Thyroid gland (tissue), 4 donors: Measurements from ENCODE around the gene NCAPH2. TPM values are rescaled to one million over a fixed set of nuclear protein-coding genes. Genes with fewer than 3 reads are reported as not detected.

Experiments
- DNase-seq, 2 donors: peaks; one replicate each; pipeline ENCODE4 v3.0.0-alpha.2; 2019
- H3K27ac ChIP-seq, 3 donors: fragments of 200-600 bp; sonication (generic); 1 replicate in 2 of 3; 2 replicates in 1 of 3; pipeline ENCODE4 v1.5.1; 2016 to 2019; ENCODE audit warnings: mild to moderate bottlenecking in 1 of 3, moderate library complexity in 1 of 3
- H3K27me3 ChIP-seq: fragments of 200-600 bp; sonication (generic); one replicate; pipeline ENCODE4 v1.5.1; 2019
- H3K36me3 ChIP-seq, 2 donors: fragments of 200-600 bp; sonication (generic); one replicate each; pipeline ENCODE4 v1.5.1; 2016 to 2019
- H3K4me1 ChIP-seq, 2 donors: fragments of 200-600 bp; sonication (generic); one replicate each; pipeline ENCODE4 v1.5.1; 2017 to 2019
- H3K4me3 ChIP-seq, 3 donors: fragments of 200-600 bp; sonication (generic); replicated peaks in 1 of 3; 1 replicate in 2 of 3; 2 replicates in 1 of 3; pipeline ENCODE4 v1.5.1; 2016; ENCODE audit warnings: mild to moderate bottlenecking in 1 of 3
- H3K9me3 ChIP-seq: fragments of 200-600 bp; sonication (generic); one replicate; pipeline ENCODE4 v1.5.1; 2017
- POLR2A ChIP-seq, 2 donors: fragments of 450-650 bp; IDR thresholded peaks; one replicate each; pipeline ENCODE4 v1.6.1; 2017; ENCODE audit warnings: antibody characterized with exemption in 2 of 2, mild to moderate bottlenecking in 2 of 2, moderate library complexity in 1 of 2
- whole genome bisulfite sequencing, 2 donors: methylation state at CpG; one replicate each; pipeline ENCODE4 v1.1.5; 2017; 5-methylcytosine and 5-hydroxymethylcytosine counted together
- intact Hi-C: fragments of 100-400 bp; cut with DNase I; formaldehyde crosslinking; loops from one replicate; pipeline ENCODE4 v1.15.1; 2023
- total RNA-seq, 4 donors: library from RNA; depleted of rRNA; stranded (reverse); fragments of >200 nt; gene quantifications; one replicate each; pipeline ENCODE4 v1.2.3, GENCODE V29; 2016
- TF ChIP-seq, protein P1 (sequence below), 6 experiments: fragments of 200-600 bp in 3 of 6; fragments of 450-650 bp in 3 of 6; sonication (generic) in 3 of 6; IDR thresholded peaks; one replicate each; pipeline ENCODE4 v1.5.1; 2016 to 2019; ENCODE audit warnings: antibody characterized with exemption in 6 of 6, mild to moderate bottlenecking in 2 of 6, inconsistent platforms in 1 of 6, moderate library complexity in 1 of 6

Gene NCAPH2
- total RNA-seq, 4 donors from 2014 or later, result 39.6 to 47.5 (median 43.1) TPM

DNA sequence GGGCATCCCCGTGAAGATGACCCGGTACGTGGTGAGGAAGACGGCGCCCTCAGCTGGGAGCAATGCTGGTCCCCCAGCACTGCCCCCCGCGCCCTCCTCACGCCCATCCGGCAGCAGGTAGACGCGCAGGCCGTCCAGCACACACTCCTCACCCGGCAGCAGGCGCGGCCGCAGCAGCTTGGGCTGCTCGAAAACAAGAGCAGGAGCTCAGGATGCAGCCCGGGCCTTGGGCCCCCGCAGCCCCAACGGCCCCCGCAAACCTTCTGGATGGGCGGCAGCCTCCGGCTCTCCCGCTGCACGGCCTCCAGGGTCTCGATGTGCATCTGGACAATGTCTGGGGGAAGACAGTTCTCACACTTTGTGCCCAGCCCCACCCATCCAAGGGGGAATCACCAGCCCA, 46.5 kb upstream of the NCAPH2 start:
- Histone ChIP-seq H3K9me3 (no peaks in the 10 kb centered on the region), H3K27ac (no peak overlapping the region), H3K4me3 (no peak overlapping the region), H3K27me3 (no peaks in the 10 kb centered on the region), H3K4me1 (peaks cover 10 to 13% of the 10 kb centered on the region in 2 donors), H3K36me3 (peaks cover 90 to 95% of the 10 kb centered on the region in 2 donors)
- 92 to 95% methylated on average over 5 to 7 of the region's 26 CpGs for WGBS, 2 donors
- intact Hi-C loops, result no loop called here
- no peak for TF ChIP-seq POLR2A (IDR thresholded peaks at IDR 0.05)
- TF ChIP-seq, protein P1, sequence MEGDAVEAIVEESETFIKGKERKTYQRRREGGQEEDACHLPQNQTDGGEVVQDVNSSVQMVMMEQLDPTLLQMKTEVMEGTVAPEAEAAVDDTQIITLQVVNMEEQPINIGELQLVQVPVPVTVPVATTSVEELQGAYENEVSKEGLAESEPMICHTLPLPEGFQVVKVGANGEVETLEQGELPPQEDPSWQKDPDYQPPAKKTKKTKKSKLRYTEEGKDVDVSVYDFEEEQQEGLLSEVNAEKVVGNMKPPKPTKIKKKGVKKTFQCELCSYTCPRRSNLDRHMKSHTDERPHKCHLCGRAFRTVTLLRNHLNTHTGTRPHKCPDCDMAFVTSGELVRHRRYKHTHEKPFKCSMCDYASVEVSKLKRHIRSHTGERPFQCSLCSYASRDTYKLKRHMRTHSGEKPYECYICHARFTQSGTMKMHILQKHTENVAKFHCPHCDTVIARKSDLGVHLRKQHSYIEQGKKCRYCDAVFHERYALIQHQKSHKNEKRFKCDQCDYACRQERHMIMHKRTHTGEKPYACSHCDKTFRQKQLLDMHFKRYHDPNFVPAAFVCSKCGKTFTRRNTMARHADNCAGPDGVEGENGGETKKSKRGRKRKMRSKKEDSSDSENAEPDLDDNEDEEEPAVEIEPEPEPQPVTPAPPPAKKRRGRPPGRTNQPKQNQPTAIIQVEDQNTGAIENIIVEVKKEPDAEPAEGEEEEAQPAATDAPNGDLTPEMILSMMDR (IDR thresholded peaks at IDR 0.05), result no peak
- DNase-seq, result no peak

DNA sequence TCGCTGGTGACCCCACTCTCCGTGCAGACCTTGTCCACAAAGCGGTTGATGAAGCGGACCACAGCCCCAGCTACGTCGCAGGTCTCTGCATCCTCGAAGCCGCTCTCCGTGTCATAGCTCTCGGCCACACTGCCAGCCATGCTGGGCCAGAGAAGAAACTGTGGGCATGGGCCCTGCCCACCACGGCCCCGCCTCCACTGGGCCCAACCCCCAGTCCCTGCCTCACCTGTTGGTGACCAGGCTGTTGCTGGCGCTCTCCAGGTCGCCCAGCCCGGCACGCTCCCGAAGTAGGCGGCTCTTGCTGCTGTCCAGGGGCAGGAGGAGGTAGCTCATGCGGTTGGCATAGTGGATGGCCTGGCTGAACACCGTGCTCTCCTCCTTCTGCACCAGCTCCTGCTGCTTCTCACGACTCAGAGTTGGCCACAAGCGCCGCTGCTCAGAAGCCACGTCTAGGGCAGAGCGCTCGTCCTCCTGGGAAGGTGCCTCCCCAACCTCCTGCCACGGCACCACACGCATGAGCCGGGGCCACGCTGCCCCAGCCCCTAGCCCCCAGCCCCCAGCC, 46.0 kb upstream of the NCAPH2 start:
- peaks cover 95 to 99% of the 10 kb centered on the region in 2 donors for H3K36me3 ChIP-seq
- 94 to 97% methylated on average over 9 to 24 of the region's 30 CpGs for WGBS, 2 donors

DNA sequence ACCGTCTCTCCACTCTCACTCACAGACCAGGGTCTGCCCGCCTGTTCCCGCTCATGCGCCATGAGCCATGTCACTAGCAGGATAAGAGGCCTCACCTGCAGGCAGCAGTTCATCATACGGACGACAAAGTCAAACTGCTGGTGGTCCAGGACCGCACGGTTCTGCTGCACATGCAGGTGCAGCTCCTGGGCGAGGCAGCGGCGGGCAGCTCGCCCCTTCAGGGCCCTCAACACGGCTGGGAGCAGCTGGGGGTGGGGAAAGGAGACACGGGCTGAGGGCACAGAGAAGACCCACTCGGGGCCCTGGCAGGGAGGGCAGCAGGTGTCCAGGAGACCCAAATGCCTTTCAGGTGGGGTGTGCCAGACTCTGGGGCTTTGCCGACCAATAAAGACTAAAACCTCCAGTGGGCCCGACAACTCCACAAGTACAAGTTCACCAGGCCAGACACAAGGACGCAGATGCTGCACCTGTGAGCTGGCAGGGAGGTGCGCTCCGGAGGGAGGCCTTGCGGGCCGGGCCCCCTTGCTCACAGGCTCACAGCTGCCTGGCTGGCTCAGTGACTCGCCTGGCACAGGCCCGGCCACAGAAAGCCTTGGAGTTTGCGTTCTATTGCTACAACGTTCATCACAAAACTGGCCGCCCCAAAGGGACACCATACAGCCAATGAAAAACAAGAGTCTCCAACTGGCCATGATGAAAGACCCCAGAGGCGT, 44.7 kb upstream of the NCAPH2 start:
- intact Hi-C loops, result no loop called here
- Histone ChIP-seq H3K36me3 (peaks cover 92 to 96% of the 10 kb centered on the region in 2 donors), H3K27ac (no peak overlapping the region), H3K4me3 (no peak overlapping the region), H3K27me3 (no peaks in the 10 kb centered on the region), H3K9me3 (no peaks in the 10 kb centered on the region), H3K4me1 (no peaks in the 10 kb centered on the region)
- WGBS, 2 donors, result 95% methylated on average over 18 to 22 of the region's 28 CpGs
- DNase-seq, result no peak
- TF ChIP-seq, protein P1 (IDR thresholded peaks at IDR 0.05), result no peak
- TF ChIP-seq POLR2A (IDR thresholded peaks at IDR 0.05), result no peak

More for the DNA sequence above, 46.0 kb upstream of the NCAPH2 start:
- H3K9me3 ChIP-seq, result no peaks in the 10 kb centered on the region
- H3K4me3 ChIP-seq, result no peak overlapping the region
- H3K27me3 ChIP-seq, result no peaks in the 10 kb centered on the region
- H3K4me1 ChIP-seq, result peaks cover 6 to 8% of the 10 kb centered on the region in 2 donors
- intact Hi-C loops, result no loop called here
- no peak for DNase-seq
- no peak overlapping the region for H3K27ac ChIP-seq
- TF ChIP-seq, protein P1 (IDR thresholded peaks at IDR 0.05), result no peak
- no peak for TF ChIP-seq POLR2A (IDR thresholded peaks at IDR 0.05)

DNA sequence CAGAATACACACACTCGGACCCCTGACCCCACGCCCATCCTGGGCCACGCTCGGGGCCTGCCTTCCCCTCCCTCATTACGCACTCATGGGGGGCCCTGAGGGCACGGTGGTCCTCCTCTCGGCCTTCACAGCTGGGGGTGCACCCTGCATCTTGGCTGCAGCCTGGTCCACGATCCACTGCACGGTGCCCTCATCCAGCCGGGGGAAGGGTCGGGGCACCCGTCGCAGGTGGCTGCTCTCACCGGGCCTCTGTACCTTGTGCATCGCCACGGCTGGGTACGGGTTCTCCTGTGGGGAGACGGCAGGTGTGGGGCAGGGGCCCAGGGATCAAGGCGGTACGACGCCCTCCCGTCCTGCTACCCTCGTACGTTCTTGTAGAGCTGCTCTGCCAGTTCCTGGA, 43.6 kb upstream of the NCAPH2 start:
- intact Hi-C loops, result no loop called here
- Histone ChIP-seq H3K27ac (no peak overlapping the region), H3K27me3 (no peaks in the 10 kb centered on the region), H3K4me1 (peaks cover 0 to 4% of the 10 kb centered on the region in 2 donors), H3K9me3 (no peaks in the 10 kb centered on the region), H3K4me3 (no peak overlapping the region), H3K36me3 (peaks cover 81 to 85% of the 10 kb centered on the region in 2 donors)
- WGBS, 2 donors, result 91 to 97% methylated on average over 16 to 18 of the region's 24 CpGs
- DNase-seq, result no peak
- no peak for TF ChIP-seq POLR2A (IDR thresholded peaks at IDR 0.05)
- TF ChIP-seq, protein P1 (IDR thresholded peaks at IDR 0.05), result no peak
